GM12874 (cell line): ENCODE results near the gene AOX1.

Experiments used
- TF ChIP-seq, protein P1 (sequence below): IDR thresholded peaks from 2 replicates; pipeline ENCODE4 v1.5.1; 2011; ENCODE audit warnings: low read depth, mild to moderate bottlenecking, control low read depth, low read length, moderate library complexity; ENCODE audit not compliant: insufficient read depth

AOX1 gene

DNA sequence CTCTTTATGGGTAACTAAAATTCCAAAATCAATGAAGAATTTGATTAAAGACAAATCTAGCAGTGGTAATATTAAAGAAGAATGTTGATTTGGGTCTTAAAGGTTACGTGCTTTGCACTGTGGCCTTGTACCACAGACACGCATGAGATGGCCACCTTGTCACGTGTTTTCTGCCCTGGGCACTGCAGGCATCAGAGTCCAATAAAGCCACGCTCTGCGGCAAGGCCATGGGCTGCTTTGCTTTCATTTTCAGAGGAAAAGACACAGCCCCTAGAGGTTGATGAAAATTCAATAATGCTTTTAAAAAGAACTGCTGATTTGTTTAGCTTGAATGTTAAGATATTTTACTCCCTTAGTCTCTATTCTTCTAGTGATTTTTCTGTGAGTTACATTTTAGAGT, 30.4 kb downstream of the AOX1 start:
- TF ChIP-seq, protein P1, sequence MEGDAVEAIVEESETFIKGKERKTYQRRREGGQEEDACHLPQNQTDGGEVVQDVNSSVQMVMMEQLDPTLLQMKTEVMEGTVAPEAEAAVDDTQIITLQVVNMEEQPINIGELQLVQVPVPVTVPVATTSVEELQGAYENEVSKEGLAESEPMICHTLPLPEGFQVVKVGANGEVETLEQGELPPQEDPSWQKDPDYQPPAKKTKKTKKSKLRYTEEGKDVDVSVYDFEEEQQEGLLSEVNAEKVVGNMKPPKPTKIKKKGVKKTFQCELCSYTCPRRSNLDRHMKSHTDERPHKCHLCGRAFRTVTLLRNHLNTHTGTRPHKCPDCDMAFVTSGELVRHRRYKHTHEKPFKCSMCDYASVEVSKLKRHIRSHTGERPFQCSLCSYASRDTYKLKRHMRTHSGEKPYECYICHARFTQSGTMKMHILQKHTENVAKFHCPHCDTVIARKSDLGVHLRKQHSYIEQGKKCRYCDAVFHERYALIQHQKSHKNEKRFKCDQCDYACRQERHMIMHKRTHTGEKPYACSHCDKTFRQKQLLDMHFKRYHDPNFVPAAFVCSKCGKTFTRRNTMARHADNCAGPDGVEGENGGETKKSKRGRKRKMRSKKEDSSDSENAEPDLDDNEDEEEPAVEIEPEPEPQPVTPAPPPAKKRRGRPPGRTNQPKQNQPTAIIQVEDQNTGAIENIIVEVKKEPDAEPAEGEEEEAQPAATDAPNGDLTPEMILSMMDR: no peak

DNA sequence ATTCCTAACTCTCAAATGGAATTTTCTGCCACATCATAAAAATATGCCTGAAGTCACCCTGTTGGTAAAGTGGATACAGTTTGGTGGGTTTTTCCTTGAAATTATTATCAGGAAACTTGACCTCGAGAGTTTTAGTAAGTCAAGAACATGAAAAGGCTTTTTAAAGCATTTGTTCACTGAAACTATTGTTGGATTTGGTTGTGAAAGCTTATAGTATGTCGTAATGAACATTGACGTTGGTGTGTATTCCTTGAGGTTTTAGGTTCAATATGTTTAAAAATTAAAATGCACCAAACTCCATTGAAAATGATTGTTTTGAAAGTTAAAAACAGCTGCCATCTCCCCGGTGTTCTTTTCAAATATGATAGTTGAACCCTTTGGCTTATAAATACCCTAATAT, 30.8 kb downstream of the AOX1 start:
- TF ChIP-seq, protein P1: no peak

DNA sequence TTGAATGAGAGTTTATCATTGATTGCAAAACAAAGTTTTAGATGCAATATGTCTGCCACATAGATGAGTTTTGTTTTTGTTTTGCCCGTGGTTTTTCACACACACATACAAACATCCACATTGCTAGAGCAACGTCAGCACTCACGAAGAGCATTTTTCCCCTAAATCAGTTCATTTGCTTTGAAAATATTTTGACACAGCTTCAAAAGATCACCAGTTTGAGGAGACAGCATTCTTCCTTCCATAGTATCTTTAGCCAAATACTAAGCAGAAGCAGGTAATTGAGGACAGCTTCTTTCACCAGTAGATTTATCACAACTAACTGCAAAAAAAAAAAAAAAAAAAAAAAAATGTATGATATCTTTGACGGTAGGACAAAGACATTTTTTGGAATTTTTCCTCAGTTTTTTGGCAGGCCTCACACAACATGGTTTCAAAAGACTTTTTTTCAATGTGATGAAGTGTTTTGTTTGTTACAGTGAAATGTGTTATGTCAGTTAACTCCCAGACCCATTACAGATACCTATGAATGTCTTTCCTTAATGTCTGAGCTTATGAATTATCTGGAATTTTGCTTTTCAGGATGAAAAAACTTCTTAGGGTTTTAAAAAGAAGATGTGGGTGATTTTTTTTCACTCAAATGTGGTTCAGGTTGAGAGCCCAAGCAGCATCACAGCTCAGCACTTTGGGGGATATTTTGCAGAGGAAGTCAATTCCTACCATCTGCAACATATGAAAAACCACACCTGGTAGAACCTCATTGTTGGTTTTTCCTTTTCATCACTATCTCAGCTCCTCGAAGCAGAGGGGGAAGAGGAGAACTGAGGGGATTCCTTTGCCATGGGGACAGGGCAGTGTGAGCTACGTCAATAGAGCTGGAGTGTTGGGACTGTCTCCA, 31.6 kb downstream of the AOX1 start:
- TF ChIP-seq, protein P1: no peak

DNA sequence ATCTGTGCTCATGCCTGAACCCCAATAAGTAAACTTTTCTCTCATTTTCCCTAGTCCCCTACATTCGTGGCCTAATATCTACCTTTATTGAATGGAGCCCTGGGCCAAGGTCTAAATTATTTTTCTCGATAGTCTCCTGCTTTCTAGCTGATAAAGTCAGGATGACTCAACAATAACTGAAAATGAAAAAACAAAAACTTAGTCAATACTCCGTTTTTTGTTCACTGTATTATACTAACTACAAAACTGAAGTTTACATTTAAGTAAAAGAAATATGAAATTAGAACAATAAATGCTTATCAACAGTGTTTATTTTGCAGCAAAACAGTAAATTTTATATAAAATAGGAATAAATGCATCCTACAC, 32.2 kb downstream of the AOX1 start:
- TF ChIP-seq, protein P1: no peak

DNA sequence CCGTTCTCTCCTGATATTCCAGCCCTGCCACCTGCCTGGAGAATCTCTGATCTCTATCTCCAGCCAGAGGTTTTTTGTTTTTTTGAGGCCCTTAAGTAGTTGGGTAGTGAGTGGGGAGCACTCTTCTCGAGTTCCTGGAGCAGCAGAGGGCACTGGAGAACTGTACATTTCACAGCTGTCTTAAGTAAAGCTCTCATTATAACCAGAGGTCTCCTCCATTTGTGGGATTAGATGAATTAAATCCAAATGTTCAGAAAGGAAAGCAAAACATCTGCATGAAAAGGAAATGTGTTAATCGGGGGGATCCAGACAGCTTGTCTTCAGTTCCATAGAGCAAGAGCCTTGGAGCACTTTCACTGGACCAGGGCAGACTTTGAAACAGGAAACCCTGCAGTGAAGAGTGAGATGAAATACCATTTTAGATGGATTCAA, 32.8 kb downstream of the AOX1 start:
- TF ChIP-seq, protein P1: no peak

DNA sequence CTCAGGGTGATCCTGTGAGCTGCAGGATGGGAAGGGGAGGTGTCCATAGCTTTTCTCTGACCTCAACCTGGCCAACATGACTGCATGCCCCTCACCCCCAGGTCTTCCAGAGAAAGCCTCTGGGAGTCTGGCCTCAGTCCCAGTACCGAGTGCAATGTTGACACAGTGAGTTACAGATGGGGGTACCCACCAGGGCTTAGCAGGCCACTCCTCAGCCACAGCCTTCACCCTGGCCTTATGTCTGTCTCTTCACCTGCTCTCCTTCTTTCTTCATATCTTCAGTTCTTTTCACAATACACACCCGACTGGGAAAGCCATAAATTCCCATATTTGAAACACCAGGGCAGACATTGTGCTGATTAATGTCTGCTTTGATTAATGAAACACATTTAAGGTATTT, 33.5 kb downstream of the AOX1 start:
- TF ChIP-seq, protein P1: no peak

DNA sequence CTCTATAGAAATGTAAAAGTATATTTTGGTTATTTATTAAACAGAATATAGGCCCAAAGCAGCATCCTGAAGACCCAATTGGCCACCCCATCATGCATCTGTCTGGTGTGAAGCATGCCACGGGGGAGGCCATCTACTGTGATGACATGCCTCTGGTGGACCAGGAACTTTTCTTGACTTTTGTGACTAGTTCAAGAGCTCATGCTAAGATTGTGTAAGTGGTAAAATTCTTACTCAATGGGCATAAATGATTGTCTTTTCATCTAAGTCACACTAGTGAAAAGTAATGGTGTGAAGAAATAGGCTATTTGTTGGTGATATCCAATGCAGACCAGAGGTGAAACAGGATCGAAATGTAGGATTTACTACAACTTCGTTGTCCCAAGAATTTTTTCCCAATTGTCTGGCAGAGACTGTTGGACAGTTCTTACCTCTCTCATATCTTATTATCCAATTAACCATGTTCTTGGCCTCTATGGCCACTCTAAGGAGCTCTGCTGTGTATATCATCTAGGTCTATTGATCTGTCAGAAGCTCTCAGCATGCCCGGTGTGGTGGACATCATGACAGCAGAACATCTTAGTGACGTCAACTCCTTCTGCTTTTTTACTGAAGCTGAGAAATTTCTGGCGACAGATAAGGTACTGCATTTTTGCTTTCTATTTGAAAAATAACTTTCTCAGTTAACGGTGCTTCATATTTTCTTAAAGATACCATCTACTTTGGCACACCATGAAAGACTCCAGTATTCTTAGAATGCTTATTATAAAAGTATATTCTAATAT, 35.0 kb downstream of the AOX1 start:
- TF ChIP-seq, protein P1: no peak
